NCI-H748 (cell line): Measurements from ENCODE around the gene OSBPL6.
"Not testable (repeated sequence)": the region's sequence is repeated elsewhere in the genome, so short reads cannot be mapped to it uniquely, and the experiment has no call there.

Experiments
- DNase-seq: peaks from one replicate; lab custom pipeline; 2025; ENCODE audit not compliant: unreplicated experiment; lab: John Stamatoyannopoulos, UW

OSBPL6 gene

DNA sequence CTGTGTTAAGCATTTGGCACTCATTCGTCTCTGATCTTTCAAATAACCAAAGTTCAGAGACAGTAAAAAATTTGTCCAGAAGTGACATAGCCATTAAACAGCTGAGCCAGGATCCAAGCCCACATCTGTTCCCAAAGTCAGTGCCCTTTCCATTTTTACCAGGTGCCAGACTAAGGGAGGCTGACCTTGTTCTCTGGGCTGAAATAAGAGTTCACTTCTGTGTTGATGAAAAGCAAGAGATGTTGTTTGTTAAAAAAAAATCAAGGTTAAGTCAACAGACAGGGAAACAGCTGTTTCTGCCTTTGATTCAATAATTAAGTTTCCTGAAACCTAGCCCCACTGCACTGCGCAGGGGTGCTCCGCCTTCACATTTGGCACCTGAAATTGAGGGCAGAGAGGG, 139.5 kb downstream of the OSBPL6 start:
- DNase-seq: no peak

DNA sequence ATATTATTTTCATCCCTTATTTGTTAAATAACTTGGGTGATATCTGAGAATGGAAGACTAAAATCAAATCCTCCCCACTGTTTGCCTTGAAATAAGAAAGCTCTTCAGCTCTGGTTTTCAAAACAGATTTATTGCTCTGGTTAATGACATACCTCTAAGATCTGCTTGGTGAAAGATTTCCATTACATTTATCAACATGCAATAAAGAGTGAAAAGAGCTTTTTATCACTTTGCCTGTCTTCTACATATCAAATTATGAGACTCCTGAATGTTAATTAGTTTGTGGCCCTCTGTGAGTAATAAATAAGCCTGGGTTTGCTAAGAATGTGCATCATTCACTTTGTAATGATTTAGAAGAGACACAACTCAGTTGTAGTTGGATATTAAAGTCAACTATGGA, 140.9 kb downstream of the OSBPL6 start:
- DNase-seq: no peak

DNA sequence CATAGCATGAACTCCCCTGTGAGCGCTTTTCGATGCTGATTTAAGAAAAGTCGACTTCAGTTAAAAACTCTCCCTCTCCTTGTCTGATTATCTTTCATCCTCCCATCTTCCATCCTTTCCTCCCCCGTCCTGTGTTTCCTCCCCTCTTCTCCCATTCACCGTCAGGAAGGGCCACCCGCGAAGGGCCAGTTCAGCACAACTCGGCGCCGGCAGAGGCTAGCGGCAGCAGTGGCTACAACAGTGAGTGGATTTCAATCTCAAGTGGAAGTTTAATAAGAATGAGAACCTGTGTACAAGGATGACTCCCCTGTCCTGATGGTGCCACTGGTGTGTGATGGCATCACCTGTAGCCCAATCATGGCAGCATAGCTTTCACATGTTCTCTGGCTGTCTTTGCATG, 149.8 kb downstream of the OSBPL6 start:
- no peak for DNase-seq

DNA sequence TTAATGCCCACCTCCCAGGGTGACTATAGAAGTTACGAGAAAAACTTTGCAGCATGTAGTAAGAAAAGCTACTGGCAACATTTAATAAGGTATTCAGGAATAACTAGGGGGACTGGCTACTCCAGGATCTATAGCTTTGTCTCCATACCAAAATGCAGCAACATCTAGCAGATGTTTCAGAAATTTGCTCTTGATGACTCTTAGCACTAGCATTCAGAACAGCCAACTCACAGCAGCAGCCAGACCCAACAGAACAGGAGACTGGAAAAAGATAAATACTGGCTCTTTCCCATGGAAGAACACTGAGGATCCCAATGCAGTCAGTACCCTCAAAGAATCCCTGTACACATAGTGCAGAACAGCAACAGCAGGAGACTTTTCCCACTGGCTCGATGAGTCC, 151.6 kb downstream of the OSBPL6 start:
- DNase-seq: no peak

DNA sequence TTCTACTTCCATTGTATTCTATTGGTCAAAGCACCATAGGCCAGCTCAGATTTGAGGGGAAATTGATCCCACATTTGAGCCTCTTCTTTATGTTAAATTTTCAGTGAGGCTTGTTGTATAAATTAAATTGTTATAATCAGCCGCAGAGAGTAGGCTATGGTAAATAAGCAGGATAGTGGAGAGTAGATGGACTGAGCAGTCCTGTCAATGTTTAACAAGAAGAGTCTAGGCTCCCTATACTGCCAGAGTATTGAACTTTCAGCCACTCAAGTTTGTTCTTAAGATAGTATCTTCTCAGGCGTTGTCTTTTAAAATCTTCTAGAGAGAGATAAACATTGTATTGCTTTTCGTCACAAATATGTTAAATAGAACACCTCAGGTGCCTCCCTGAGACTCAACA, 155.7 kb downstream of the OSBPL6 start:
- no peak for DNase-seq

DNA sequence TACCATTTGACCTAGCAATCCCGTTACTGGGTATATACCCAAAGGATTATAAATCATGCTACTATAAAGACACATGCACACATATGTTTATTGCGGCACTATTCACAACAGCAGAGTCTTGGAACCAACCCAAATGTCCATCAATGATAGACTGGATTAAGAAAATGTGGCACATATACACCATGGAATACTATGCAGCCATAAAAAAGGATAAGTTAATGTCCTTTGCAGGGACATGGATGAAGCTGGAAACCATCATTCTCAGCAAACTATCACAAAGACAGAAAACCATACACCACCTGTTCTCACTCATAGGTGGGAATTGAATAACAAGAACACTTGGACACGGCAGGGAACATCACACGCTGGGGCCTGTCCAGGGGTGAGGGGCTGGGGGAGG, 163.4 kb downstream of the OSBPL6 start:
- DNase-seq: not testable (repeated sequence)

DNA sequence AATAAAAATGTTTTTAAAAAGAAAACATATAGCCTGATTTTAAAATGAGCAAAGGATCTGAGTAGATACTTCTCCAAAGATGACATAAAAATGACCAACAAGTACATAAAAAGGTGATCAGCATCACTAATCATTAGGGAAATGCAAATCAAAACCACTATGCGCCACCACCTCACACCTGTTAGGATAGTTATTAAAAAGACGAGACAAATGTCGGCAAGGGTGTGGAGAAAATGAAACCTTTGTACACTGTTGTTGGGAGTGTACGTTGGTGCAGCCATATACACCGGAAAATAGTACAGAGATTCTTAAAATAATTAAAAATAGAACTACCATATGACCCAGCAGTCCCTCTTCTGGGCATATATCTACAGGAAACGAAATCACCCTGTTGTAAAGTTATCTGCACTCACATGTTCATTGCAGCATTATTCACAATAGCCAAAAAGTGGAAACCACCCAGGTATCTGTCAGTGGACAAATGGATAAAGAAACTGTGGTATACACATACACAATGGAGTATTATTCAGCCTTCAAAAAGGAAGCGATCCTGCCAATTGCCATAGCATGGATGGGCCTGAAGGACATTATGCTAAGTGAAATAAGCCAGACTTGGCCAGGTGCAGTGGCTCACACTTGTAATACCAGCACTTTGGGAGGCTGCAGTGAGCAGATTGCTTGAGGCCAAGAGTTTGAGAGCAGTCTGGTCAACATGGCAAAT, 165.0 kb downstream of the OSBPL6 start:
- no peak for DNase-seq

DNA sequence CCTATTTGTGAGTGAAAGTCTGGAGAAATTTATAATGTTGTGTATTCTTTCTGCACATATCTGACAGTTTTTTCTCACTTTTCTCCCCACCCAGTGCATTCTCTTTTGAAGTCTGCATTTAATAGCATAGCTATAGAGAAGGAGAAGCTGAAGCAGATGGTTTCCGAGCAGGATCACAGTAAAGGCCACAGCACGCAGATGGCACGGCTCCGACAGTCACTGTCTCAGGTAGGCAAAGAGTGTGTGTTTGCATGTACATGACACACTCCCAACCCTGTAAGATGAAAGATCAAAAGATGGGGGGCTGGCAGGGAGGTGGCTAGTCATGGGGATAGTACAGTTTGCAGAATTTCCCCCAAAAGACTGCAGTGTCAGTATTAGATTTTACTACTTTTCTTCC, 167.3 kb downstream of the OSBPL6 start:
- DNase-seq: no peak

DNA sequence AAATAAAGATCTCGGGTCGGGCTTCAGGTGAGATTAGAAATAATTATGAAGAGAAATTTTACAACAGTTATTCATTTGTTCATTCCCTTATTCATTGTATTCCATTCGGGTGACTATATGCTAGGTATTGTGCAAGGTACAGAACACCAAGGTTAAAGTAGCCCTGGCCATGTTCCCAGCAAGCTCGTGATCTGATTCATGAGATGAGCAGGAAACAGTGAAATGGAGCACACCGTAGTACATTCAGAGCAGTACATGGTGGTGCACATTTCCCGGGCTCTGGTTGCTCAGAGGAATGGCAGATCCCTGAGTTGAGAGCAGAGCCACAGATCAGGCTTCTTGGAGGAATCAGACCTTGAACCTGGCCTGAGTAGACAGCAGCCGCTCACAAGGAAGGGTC, 168.9 kb downstream of the OSBPL6 start:
- no peak for DNase-seq

DNA sequence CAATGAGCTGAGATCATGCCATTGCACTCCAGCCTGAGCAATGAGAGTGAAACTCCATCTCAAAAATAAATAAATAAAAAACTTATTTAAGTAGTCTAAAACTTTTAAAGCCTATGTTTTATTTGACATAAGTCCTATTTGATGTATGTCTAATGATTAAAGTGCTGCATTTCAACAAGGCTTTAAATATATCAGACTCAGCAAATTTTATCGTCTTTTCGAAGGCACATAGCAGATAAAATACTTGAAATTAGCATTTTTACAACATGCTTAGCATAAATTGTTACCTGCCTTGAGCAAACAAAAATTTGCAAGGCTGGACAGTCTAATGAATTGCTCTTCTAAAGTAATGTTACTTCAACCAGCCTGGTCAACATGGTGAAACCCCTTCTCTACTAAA, 170.8 kb downstream of the OSBPL6 start:
- no peak for DNase-seq

DNA sequence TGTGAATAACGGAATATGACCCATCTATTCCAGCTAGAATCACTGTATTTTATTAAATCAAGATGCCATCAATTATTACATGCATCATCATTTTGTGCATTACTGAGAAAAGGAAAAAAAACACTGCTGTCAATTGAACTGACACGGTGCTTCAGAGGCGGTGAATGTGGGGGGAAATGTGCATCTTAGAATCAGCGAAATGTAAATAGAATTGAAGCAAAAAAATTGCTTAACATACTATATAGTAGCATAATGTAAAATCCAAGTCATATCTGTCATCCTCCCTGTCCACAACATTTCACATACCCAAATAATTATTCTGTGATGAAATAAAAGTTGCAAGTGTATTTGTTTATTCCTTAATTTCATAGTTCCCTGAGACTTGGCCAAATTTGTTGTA, 172.1 kb downstream of the OSBPL6 start:
- no peak for DNase-seq

DNA sequence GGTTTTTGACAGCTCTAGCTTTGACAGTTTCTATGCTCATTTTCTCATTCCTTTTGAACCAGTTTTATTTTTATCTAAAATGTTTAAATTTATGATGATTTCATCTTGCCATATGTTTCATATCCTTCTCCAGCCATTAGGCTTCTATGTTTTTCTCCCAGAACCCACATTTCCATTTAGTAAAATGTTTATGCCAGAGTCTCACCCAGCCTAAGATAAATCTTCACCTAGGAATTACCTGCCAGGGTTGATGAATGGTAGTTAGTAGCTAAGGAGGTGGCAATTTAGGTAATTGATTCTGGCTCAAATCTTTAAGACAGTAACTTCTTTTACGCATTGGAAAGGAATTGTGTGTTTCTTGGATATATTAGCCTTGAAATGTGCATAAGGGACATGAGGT, 173.0 kb downstream of the OSBPL6 start:
- no peak for DNase-seq

DNA sequence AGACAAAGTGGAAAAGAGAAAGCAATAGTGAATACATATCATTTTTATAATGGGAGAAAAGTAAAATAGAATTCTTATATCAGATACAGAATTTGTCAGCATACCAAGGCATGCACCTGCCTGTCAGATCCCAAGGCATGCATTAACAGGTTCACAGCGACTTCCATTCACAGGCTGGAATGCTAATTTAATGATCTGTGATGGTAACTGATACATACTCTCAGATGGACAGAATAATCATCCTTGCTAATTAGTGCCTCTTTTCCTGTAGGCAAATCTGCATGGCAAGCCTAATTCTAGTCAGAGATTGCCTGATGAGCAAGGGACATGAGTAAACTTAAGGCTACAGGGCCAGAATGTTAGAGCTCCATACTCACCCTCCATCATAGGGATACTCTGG, 180.6 kb downstream of the OSBPL6 start:
- DNase-seq: no peak

DNA sequence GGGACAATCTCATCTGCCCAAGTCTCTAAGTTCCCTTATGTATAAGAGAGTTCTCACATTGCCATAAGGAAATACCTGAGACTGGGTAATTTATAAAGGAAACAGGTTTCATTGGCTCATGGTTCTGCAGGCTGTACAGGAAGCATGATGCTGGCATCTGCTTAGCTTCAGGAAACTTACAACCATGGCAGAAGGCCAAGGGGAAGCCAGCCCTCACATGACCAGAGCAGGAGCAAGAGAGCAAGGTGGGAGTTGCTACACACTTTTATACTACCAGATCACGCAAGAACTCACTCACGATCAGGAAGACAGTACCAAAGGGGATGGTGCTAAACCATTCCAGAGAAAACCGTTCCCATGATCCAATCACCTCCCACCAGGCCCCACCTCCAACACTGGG, 182.7 kb downstream of the OSBPL6 start:
- no peak for DNase-seq

DNA sequence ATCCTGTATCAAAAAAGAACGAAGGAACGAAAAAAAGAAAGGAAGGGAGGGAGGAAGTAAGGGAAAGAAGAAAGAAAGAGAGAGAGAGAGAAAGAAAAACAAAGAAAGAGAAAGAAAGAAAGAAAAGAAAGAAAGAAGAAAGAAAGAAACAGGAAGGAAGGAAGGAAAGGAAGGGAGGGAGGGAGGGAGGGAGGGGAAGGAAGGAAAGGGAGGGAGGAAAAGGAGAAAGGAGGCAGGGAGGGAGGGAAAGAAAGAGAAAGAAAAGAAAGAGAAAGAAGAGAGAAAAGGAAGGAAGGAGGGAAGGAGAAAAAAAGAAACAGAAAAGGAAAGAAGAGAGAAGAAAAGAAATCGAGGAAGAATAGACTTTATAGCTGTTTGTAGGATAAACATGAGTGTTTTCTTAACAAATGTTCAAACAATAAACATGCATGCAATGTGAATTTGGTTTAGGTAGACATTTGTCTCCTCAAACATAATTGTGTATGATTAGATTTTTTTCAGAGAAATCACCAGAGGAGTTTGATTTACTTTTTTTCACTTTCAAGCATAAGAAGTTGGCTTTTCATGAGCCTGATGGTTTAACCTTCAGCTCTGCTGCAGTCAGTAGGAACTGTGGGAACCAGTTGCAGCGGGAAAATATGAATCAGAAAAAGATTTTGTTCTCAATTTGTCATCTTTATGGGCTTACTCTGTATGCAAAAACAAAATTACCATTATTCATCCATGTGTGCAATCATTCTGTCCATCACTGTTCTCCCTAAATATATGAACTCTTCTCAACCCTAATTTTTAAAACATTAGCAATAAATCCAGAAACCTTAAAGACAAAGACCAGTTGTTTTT, 185.1 kb downstream of the OSBPL6 start:
- no peak for DNase-seq

DNA sequence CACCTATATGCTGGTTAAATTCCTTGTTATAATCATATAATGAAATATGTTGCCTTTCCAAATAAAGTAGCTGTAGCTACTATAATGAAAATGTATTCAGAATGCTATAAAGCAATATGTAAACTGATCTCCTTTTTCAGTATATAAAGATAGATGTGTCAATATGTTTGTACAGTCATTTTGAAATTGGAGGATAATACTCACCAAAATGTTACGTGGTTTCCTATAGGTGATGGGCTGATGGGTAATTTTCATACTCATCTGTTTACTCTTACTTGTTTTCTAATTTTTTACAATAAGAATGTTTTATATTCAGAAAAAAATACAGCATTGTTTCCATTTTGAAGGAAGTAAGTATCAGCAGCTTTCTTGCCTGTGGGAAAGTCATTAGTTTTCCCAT, 186.5 kb downstream of the OSBPL6 start:
- DNase-seq: no peak

DNA sequence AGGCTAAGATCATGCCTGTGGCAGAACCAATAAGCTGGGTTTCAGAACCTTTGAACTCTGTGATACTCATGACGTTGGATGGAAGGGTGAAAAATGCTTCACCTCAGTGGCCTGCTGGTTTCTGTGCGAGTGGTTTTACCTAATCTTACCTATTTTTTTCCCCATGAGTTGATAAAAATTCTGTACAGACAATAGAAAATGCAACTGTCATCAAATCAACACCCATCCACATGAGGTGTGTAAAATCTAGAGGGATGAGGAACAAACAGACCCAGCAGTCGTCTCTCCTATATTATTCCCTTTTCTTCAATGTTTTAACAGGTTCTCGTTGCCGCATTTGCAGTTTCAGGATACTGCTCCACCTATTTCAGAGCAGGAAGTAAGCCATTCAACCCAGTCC, 189.4 kb downstream of the OSBPL6 start:
- no peak for DNase-seq

DNA sequence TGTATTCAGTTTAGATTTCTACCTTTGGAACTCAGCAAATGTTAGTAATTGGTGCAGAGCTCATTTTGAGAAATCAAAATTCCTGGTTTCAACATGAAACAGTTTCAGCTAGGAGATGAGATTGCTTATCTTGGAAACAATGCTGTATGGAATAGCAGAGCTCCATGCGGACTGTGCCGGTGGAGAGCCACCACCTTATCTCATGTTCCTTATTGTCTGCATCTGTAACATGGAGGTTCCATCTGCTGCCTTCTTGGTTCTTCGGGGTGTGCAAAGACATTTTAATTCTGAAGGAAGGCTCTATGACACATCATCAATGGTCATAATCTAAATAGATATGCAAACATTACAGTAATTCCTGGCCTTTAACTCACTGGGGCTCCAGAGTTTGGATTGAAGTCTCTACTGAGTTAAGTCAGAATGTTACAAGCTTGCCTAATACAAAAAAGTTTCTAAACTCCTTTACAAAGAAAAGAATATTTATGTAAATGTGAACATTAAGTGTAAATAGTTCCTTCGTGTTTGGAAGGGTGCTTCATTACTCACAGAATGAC, 191.4 kb downstream of the OSBPL6 start:
- DNase-seq: no peak

DNA sequence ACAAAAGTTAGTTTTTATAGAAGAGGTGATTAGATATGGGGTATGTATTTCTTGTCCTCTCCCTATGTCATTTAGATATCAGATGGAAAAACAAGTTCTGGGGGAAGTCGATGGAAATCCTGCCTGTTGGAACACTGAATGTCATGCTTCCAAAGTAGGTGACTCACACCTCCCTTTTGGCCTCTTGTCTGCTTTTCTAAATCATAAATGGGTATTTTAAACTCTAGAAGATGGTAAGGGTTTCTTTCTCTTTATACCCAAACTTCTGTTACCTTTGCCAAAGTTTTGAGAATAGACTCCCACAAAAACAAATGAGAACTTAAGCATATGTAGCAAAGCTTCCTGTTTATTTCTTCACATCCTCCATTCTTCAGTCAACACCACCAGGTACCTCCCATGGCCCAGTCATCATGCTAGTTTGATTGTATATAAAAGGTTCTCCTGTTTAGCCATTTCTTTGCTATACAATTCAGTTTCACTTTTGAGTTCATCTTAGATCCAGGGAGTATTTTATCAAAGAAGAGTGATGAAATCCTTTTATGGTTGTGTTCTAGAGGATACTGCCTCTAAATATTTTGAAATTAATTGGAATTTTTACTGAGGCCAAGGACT, 192.8 kb downstream of the OSBPL6 start:
- DNase-seq: no peak

DNA sequence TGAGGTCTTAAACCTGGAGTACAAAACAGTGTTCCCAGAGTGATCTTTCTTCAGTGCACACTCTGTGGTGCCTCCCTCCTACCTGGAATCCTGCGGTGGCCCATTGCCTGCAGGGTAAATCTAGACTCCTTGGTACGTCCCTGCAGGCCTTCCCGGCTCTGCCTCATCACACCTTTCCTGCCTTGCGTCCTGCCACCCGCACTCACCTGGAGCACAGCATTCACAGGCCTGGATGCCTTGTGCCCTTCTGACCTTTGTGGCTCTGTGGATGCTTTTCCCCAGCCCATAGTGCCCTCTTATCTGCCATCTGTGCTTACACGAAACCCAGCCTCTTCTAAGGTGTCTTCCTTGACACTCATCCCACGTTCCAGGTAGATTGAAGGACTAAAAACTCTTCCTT, 194.0 kb downstream of the OSBPL6 start:
- no peak for DNase-seq

DNA sequence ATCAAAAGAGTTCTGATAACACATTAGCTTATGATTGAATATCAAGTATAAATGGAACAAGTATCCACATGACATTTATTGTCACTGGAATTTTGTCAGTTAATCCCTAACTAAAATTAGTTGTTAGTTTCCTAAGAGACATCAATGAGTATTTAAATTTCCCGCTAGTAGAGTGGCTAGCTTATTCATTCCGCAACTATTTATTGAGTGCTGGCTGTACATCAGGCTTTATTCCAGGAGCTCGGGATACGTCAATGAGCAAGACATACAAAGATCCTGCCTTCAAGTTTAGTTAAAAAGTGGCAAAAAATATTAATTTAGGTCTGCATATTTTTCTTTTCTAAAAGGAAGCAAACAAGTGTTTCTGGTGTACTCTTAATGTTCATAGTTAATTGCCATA, 197.4 kb downstream of the OSBPL6 start:
- DNase-seq: no peak

DNA sequence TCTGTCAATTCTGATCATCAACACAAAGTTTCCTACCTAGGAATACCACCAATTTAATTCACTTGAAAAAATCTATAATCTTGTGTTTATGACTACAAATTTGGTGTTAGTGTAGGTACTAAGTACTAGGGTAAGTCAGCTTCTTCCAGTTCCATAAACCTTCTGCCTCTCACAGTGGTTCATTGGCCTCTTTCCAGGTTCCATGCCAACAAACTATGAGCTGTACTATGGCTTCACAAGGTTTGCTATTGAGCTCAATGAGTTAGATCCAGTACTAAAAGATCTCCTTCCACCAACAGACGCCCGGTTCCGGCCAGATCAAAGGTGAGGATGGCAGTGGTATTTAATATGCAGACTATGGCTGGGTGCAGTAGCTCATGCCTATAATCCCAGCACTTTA, 197.9 kb downstream of the OSBPL6 start:
- peak; percentile 4 for DNase-seq
